SK-MEL-5 (cell line): ENCODE measurements around the gene BAIAP2. TPM values are rescaled to one million over a fixed set of nuclear protein-coding genes. Genes with fewer than 3 reads are reported as not detected.

Experiments used
- DNase-seq: peaks from one replicate; pipeline ENCODE4 v3.0.0-alpha.2; 2016; ENCODE audit warnings: low read depth, low spot score
- in situ Hi-C: cut with HindIII; loops from 2 replicates; pipeline ENCODE4 v1.10.0; 2016; ENCODE audit warnings: low sequenced_read_pairs, high pct_unique_total_duplicates, low pct_unique_long_range_greater_than_20kb
- total RNA-seq: library from RNA; depleted of rRNA; stranded (reverse); fragments of >200 nt; shearing (Covaris generic); gene quantifications from 2 replicates; pipeline ENCODE4 v1.2.3, GENCODE V29; 2014

Gene BAIAP2
- total RNA-seq, 1 experiment from 2014 or later, result 26.7 TPM

DNA sequence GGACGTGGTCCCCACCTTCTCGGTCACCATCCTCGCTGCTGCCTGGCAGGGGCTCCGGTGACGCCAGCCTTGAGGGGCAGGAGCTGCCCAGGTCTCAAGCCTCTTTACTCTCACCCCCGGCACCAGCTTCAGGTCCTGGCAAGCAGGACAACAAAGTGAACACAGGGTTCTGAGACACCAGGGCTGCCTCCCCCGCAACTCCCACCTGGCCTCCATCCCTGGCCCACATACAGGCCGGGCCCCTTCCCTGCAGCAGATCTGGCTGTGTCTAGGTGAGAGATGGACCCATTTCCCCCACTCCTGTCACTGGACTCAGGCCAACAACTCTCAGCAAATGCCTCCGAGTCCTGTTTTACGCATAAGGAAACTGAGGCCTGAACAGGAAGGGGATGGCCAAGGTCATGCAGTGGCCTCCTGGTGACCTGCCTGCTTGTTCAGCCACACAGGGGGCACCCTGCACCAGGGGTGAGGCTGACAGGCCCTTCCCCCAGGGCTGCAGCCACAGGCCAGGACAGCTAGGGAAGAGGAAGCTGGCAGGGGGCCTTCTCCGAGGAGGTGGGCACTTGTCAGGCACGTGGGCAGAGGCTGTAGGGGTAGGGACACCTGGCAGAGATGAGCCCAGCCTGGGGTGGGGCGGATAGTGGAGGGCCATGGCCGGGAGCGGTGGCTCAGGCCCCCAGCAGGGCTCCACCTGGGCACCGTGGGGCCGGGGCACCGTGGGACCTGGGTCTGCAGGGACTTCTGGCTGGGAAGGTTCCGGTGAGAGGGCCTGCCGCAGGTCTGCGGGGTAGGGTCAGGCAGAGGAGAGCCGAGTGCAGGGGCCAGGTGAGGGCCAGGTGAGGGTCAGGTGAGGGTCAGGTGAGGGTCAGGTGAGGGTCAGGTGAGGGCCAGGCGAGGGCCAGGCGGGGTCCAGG is 83.6 kb downstream of the BAIAP2 start:
- in situ Hi-C loops, result loop anchor here (25.0 kb wide), 1 partner anchor 106 kb away; no protein-coding TSS in a partner anchor
- no peak for DNase-seq

DNA sequence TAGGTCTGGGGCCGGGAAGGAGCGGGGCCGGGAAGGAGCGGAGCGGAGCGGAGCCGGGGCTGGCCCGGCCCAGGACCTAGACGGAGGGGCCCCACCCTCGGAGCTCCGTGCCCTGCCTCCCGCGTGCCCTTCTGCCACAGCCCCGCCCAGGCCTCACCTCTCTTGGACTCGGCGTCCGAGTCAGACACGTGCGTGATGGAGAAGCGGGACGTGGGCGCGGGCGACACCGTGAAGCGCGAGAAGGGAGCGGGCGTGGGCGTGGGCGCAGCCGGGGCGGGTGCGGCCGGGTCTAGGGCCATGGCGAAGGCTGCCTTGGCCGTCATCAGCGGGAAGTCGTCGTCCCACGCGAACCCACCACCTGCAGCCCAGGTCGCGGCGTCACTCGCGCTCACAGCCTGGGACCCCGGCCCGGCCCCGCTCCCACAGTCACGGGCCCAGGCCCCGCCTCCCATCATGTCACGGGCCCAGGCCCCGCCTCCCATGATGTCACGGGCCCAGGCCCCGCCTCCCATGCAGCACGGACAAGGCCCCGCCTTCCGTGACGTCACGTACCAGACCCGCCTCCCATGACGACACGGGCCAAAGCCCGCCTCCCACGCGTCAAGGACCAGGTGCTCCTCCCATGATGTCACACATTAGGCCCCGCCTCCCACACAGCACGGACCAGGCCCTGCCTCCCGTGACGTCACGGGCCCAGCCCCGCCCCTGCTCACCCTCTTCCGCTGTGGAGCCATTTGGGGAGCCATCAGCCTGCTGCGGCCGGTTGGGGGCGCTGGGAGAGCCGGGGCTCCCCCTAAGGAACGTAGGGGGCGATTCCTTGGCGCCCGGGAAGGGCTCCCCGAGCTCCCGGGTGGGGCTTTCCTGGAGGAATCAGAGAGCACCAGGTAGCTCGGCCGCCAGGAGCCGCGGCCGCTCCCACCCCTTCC is 84.5 kb downstream of the BAIAP2 start:
- in situ Hi-C loops, result loop anchor here (25.0 kb wide), 1 partner anchor 107 kb away; no protein-coding TSS in a partner anchor
- peak; percentile 99 for DNase-seq

DNA sequence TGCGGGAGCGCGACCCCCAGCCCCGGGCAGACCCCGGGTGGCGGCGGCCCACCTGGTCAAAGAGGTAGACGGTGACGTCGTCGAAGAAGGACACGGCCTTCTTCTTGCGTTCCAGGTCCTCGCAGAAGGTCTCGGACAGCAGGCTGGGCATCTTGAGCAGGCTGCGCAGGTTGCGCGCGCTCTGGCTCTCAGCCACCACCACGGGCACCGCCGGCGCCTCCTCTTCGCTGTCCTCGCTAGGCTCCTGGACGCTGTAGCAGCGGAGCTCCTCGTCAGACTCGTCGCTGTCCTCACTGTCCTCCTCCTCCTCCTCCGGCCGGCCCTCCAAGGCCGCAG is 85.2 kb downstream of the BAIAP2 start:
- in situ Hi-C loops, result loop anchor here (25.0 kb wide), 1 partner anchor 108 kb away; no protein-coding TSS in a partner anchor
- DNase-seq, result no peak

DNA sequence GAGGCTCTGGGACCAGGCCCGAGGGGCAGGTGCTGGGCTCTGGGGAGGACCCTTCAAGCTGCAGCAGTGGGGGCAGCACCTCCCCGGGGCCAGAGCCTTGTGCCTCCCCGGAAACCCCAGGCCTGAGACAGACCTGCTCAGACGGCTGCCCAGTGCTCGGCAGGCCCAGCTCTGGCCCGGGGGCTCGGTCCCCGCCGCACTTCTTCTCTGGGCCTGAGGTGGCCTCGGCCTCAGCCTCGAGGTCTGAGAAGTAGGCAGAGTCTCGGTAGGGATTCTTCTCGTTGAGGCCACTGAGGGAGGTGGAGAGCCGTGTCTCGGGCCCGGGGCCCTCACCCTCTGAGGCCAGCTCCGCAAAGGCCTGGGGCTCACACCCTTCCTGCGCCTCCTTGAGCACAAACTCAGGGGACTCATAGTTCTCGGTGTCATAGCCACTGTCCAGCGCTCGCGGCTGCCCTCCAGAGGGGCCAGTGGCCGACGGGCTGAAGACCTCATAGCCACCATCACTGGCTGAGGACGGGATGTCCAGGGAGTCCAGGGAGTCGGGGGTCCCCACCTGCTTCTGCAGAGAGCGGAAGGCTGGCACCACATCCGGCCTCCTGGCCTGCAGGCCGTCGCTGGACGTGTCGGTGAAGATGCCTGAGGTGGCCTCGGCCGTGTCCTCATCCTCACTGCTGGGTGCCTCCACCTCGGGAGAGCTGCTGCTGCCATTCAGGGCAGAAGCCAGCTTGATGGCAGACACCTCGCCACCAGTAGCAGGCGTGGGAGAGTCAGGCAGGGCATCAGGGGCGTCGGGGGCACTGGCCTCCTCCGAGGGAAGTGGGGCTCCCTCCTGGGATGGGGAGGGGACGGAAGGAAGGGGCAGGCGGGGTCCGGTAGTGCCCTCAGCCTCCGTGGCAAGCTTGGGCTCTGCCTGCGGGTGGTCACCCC is 86.0 kb downstream of the BAIAP2 start:
- in situ Hi-C loops, result loop anchor here (25.0 kb wide), 1 partner anchor 109 kb away; no protein-coding TSS in a partner anchor
- DNase-seq, result no peak

- no peak for DNase-seq
- in situ Hi-C loops, result loop anchor here (25.0 kb wide), 1 partner anchor 110 kb away; no protein-coding TSS in a partner anchor
Observed at GRCh38 chr17:81121841-81122733, 87.1 kb downstream of the BAIAP2 start.

- in situ Hi-C loops, result loop anchor here (25.0 kb wide), 1 partner anchor 111 kb away; no protein-coding TSS in a partner anchor
- no peak for DNase-seq
Observed at GRCh38 chr17:81123052-81124048, 88.4 kb downstream of the BAIAP2 start.

DNA sequence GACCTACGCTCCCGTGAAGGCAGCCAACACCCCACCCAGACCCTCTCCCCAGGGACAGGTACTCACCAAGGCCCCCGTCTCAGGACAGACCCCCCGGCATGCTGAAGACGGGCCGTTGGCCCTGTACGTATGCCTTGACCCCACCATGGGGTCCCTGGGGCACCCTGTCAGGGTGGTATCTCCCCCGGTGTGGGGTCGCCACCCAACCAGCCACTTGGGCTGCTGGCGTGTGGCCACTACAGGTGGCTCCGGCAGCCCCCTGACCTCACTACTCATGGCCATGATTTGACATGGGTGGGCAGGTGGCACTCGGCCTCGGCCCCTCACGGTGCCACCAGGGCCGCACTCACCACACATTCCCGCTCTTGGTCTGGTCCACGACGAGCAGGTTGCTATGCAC is 89.4 kb downstream of the BAIAP2 start:
- no peak for DNase-seq
- in situ Hi-C loops, result loop anchor here (25.0 kb wide), 1 partner anchor 112 kb away; no protein-coding TSS in a partner anchor

- in situ Hi-C loops, result no loop called here
- no peak for DNase-seq
Observed at GRCh38 chr17:81125573-81126081, 90.7 kb downstream of the BAIAP2 start.

- in situ Hi-C loops, result no loop called here
- no peak for DNase-seq
Observed at GRCh38 chr17:81126281-81127132, 91.6 kb downstream of the BAIAP2 start.

- in situ Hi-C loops, result no loop called here
Observed at GRCh38 chr17:81127133-81127455, 92.1 kb downstream of the BAIAP2 start.

GRCh38 chr17:81127526-81128177 is 92.7 kb downstream of the BAIAP2 start:
- in situ Hi-C loops, result no loop called here
- no peak for DNase-seq

More at GRCh38 chr17:81127133-81127455, 92.1 kb downstream of the BAIAP2 start:
- no peak for DNase-seq

- in situ Hi-C loops, result no loop called here
- DNase-seq, result no peak
Observed at GRCh38 chr17:81128338-81128737, 93.4 kb downstream of the BAIAP2 start.

- peak; percentile 77 for DNase-seq
- in situ Hi-C loops, result no loop called here
Observed at GRCh38 chr17:81128774-81129173, 93.8 kb downstream of the BAIAP2 start.

GRCh38 chr17:81129289-81129688 is 94.3 kb downstream of the BAIAP2 start:
- peak; percentile 45 for DNase-seq
- in situ Hi-C loops, result no loop called here
